IPS-15b (cell line): ENCODE results near the gene BRPF3.
"Not testable (repeated sequence)": the region's sequence is repeated elsewhere in the genome, so short reads cannot be mapped to it uniquely, and the experiment has no call there.

ENCODE experiments used
- H3K27me3 ChIP-seq: one replicate; pipeline ENCODE4 v1.6.1; 2013; ENCODE audit warnings: low read length; ENCODE audit not compliant: control insufficient read depth, insufficient read depth
- H3K36me3 ChIP-seq: one replicate; pipeline ENCODE4 v1.6.1; 2013; ENCODE audit warnings: low read length; ENCODE audit not compliant: control insufficient read depth, insufficient read depth
- H3K4me1 ChIP-seq: one replicate; pipeline ENCODE4 v1.6.1; 2013; ENCODE audit warnings: mild to moderate bottlenecking, low read length; ENCODE audit not compliant: control insufficient read depth, insufficient read depth
- H3K4me3 ChIP-seq: one replicate; pipeline ENCODE4 v1.5.1; 2013; ENCODE audit warnings: low read depth, low read length
- H3K9ac ChIP-seq: one replicate; pipeline ENCODE4 v1.6.1; 2013; ENCODE audit warnings: low read depth, mild to moderate bottlenecking, low read length
- H3K9me3 ChIP-seq: one replicate; pipeline ENCODE4 v1.6.1; 2013; ENCODE audit warnings: mild to moderate bottlenecking, low read length; ENCODE audit not compliant: control insufficient read depth, insufficient read depth

Gene BRPF3

DNA sequence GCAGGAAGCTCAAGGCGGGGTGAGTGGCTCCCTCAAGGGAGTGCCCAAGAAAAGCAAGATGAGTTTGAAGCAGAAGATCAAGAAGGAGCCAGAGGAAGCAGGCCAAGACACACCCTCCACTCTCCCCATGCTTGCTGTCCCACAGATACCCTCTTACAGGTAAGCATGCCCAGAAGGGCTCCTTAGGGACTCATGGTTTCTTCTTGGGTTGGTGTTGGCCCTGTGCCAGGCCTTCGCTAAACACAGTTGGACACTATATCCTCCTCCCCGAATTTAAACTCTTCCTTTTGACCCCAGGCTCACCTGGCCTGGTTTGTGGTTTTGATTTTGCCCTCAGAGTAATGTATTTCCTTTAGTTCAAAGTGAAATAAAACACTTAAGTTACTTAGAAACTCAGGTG is 5.1 kb downstream of the BRPF3 start:
- Histone ChIP-seq H3K4me3 (no peak overlapping the region), H3K9ac (no peak overlapping the region), H3K36me3 (peaks cover 22% of the 10 kb centered on the region), H3K9me3 (no peaks in the 10 kb centered on the region), H3K4me1 (no peaks in the 10 kb centered on the region), H3K27me3 (no peaks in the 10 kb centered on the region)

DNA sequence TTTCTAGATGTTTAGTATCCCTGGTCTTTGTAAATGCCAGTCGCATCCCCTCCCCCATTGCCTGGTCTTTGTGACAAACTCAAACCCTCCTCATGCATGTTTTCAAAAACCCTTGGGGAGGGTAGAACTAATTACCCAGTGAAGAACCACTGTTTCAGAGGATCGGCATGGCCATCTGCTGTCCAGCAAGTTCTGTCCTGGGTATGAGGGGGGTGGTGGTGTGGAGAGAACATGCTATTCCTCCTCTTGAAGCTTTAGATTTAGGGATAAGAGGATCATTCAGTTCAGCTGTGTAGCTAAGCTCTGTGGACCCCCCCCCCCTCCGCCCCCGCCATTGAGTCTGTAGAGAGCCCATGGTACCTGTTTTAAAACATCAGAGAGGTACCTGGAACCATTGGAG is 5.6 kb downstream of the BRPF3 start:
- Histone ChIP-seq H3K36me3 (peaks cover 24% of the 10 kb centered on the region), H3K4me1 (no peaks in the 10 kb centered on the region), H3K27me3 (no peaks in the 10 kb centered on the region), H3K9me3 (no peaks in the 10 kb centered on the region), H3K9ac (no peak overlapping the region), H3K4me3 (no peak overlapping the region)

DNA sequence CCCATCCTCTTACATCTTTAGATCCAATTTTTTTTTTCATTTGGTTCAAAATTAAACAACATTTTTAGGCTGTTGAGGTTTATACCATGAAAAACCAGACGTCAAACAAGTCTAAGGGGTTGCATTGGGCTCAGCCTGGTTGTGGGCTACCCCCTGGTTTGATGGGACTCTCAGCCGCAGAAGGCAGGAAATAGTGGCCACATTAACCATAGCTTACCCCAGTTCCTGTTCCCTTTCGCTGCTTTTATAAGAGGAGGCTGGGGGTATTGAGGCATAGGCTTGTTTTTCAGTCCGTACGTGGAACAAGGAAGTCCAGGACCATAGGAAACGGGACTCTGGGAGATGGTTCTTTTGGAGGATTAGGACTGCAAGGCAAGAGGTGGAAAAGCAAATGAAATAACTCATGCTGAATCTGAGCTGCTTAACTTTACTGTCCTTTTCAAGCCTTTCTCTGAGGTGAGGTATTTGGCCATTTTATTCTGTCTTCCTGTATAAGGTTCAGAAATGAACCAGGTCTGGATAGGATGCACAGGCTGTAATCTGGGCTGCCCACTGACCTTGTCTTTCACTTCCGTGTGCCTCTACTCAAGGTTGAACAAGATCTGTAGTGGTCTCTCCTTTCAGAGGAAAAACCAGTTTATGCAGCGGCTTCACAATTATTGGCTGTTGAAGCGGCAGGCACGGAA is 7.7 kb downstream of the BRPF3 start:
- Histone ChIP-seq H3K9ac (no peak overlapping the region), H3K4me3 (no peak overlapping the region), H3K4me1 (no peaks in the 10 kb centered on the region), H3K9me3 (no peaks in the 10 kb centered on the region), H3K36me3 (peaks cover 36% of the 10 kb centered on the region), H3K27me3 (no peaks in the 10 kb centered on the region)

DNA sequence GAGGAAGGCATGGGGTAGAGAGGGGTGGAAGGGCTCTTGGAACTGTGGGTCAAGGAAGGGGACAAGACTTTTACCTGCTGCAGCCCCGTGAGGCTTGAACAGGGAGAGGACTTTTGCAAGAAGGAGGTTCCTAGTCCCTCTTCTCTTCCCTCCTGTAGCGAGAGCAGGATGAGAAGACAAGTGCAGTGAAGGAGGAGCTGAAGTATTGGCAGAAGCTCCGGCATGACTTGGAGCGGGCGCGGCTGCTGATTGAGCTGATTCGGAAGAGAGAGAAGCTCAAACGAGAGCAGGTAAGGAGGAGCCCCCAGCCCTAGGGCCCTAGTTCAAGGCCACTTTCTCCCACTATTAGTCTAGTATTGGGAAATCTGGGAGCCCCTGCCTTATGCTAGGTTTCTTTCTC is 10.6 kb downstream of the BRPF3 start:
- no peaks in the 10 kb centered on the region for H3K9me3 ChIP-seq
- H3K27me3 ChIP-seq, result no peaks in the 10 kb centered on the region
- H3K4me3 ChIP-seq, result no peak overlapping the region
- H3K36me3 ChIP-seq, result peaks cover 40% of the 10 kb centered on the region
- no peak overlapping the region for H3K9ac ChIP-seq
- no peaks in the 10 kb centered on the region for H3K4me1 ChIP-seq

DNA sequence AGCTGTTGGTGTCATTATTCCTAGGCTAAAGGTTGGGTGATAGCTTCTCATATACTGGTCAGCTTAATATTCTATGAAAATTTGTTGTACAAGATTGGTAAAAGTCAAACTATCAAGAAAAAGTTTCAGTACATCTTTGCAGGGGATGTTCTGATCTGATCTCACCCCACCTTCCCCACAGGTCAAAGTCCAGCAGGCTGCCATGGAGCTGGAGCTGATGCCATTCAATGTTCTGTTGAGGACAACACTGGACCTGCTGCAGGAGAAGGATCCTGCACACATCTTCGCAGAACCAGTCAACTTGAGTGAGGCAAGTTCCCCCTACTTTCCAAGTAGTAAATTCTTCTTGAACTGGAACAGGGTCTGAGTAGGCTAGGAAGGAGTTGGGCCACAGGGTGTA is 13.1 kb downstream of the BRPF3 start:
- H3K9me3 ChIP-seq, result no peaks in the 10 kb centered on the region
- H3K9ac ChIP-seq, result no peak overlapping the region
- H3K4me3 ChIP-seq, result no peak overlapping the region
- H3K27me3 ChIP-seq, result no peaks in the 10 kb centered on the region
- peaks cover 47% of the 10 kb centered on the region for H3K36me3 ChIP-seq
- H3K4me1 ChIP-seq, result no peaks in the 10 kb centered on the region

DNA sequence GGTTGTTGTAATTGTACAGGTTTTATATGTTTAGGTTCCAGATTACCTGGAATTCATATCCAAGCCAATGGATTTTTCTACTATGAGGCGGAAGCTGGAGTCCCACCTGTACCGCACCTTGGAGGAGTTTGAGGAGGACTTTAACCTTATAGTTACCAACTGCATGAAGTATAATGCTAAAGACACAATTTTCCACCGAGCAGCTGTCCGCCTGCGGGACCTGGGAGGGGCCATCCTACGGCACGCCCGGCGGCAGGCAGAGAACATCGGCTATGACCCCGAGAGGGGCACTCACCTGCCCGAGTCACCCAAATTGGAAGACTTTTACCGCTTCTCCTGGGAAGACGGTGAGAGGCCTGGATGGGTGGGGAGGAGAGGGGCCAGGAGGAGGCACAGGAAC is 13.6 kb downstream of the BRPF3 start:
- Histone ChIP-seq H3K27me3 (no peaks in the 10 kb centered on the region), H3K4me1 (no peaks in the 10 kb centered on the region), H3K4me3 (no peak overlapping the region), H3K9me3 (no peaks in the 10 kb centered on the region), H3K9ac (no peak overlapping the region), H3K36me3 (peaks cover 51% of the 10 kb centered on the region)

DNA sequence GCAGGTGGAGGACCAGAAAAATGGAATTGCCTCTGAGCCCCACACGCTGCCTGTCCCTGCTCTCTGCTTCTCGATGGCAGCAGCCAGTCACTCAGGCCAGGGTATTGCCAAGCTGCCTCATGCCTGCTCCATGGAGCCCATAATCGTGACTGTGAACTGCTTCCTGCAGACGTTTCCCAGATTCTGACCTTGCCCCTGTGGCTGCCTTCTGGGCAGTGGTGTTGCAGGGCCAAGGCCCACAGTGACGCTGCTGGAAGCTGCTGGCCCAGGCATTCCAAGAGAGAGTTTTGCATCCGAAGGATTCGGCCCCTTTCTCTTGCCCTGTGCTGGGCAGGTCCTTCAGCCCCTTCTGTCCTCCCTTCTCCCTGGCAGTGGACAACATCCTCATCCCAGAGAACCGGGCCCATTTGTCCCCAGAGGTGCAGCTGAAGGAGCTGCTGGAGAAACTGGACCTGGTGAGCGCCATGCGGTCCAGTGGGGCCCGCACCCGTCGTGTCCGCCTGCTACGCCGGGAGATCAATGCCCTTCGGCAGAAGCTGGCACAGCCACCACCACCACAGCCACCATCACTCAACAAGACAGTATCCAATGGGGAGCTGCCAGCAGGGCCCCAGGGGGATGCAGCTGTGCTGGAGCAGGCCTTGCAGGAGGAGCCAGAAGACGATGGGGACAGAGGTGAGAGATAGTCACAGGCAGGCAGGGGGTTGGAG is 14.5 kb downstream of the BRPF3 start:
- Histone ChIP-seq H3K27me3 (no peaks in the 10 kb centered on the region), H3K9me3 (no peaks in the 10 kb centered on the region), H3K36me3 (peaks cover 59% of the 10 kb centered on the region), H3K4me1 (no peaks in the 10 kb centered on the region), H3K4me3 (no peak overlapping the region), H3K9ac (no peak overlapping the region)

DNA sequence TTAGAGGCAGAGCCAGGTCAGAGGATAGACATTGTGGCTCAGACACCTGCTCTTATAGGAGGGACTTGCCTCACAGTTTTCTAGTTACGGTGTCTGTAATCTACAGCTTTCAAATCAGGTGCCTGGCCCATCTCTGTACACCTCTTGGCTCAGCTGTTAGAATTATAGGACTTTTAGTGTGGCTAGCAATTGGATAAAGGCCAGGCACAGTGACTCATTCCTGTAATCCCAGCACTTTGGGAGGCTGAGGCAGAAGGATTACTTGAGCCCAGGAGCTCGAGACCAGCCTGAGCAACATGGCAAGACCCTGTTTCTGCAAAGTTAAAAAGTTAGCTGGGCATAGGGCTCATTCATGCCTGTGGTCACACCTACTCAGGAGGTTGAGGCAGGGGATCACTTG is 20.0 kb downstream of the BRPF3 start:
- H3K27me3 ChIP-seq, result no peaks in the 10 kb centered on the region
- no peaks in the 10 kb centered on the region for H3K4me1 ChIP-seq
- no peaks in the 10 kb centered on the region for H3K9me3 ChIP-seq
- peaks cover 51% of the 10 kb centered on the region for H3K36me3 ChIP-seq
- H3K9ac ChIP-seq, result no peak overlapping the region
- H3K4me3 ChIP-seq, result no peak overlapping the region

DNA sequence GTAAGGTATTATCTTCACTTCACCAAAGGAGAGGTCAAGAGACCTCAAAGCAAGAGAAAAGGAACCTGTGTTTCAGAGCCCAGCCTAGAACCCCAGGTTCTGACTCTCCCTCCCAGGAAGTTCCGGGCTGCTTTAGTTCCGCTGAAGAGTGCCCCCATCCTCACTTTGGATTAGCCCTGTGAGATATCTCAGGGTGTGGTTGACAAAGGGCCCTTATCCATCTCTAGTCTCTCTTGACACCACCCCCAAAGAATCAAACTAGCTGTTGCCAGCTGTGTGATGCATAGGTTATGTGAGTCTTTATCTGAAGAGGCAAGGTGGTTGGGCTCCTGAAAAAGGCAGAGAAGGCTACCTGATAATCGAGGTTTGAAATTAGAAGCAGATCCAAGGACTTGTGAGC is 20.6 kb downstream of the BRPF3 start:
- Histone ChIP-seq H3K4me3 (no peak overlapping the region), H3K4me1 (no peaks in the 10 kb centered on the region), H3K9me3 (no peaks in the 10 kb centered on the region), H3K9ac (no peak overlapping the region), H3K27me3 (no peaks in the 10 kb centered on the region), H3K36me3 (peaks cover 46% of the 10 kb centered on the region)

DNA sequence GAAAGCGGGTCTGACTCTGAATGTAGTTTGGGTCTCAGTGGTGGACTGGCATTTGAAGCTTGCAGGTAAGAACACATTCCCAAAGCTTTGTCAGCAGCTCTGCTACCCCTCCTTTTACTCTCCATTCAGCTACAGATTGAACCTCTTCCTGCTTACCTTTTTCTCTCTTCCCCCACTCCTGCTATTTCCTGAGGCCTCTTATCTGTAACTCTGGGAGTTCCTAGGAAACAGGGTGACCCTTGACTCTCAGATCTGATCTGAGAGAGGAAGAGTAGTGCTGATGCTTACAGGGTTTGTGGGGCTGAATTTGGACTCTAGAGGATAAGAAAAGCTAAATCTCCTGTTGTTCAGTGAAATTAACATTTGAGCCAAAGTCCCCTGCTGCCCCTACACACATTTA is 21.4 kb downstream of the BRPF3 start:
- H3K36me3 ChIP-seq, result peaks cover 48% of the 10 kb centered on the region
- no peak overlapping the region for H3K9ac ChIP-seq

DNA sequence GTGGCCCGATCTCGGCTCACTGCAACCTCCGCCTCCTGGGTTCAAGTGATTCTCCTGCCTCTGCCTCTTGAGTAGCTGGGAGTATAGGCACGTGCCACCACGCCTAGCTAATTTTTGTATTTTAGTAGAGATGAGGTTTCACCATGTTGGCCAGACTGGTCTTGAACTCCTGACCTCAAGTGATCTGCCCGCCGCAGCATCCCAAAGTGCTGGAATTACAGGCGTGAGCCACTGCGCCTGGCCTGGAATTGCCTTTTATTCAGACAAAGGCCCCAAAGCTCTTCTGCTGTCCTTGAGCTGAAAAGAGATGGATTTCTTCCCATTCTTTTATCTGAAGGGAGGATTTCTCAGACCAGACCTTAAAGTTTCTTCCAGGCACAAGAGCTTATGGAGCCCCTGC is 22.0 kb downstream of the BRPF3 start:
- H3K9me3 ChIP-seq, H3K4me3 ChIP-seq, H3K4me1 ChIP-seq, H3K27me3 ChIP-seq, H3K9ac ChIP-seq: not testable (repeated sequence)
- H3K36me3 ChIP-seq, result peaks cover 51% of the 10 kb centered on the region

More for the DNA sequence above, 21.4 kb downstream of the BRPF3 start:
- no peaks in the 10 kb centered on the region for H3K9me3 ChIP-seq
- H3K27me3 ChIP-seq, result no peaks in the 10 kb centered on the region
- H3K4me1 ChIP-seq, result no peaks in the 10 kb centered on the region
- H3K4me3 ChIP-seq, result no peak overlapping the region

DNA sequence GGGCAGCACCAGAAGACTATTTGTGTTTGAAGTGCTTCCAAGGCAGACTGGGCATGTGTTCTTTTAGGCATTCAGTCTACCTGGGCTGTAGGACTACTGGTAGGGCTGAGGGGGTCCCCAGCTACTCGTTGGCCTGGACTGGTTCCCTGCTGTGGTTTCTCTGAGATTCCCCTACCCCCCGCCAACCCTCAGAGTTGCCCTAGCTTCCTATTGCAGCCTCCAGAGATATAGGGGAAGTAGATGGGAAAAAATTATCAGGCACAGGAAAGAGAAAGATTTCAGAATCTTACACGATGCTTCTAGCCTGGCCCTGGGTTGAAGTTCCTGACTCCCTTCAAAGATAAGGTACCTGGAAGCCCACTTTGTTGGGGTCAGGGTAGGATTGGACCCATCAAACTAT is 22.5 kb downstream of the BRPF3 start:
- Histone ChIP-seq H3K27me3 (no peaks in the 10 kb centered on the region), H3K4me1 (no peaks in the 10 kb centered on the region), H3K4me3 (no peak overlapping the region), H3K9me3 (no peaks in the 10 kb centered on the region), H3K36me3 (peaks cover 47% of the 10 kb centered on the region), H3K9ac (no peak overlapping the region)
